Lower leg skin (tissue), 3 donors: ENCODE measurements around the gene KREMEN1.

Source experiments
- POLR2A ChIP-seq, 2 donors: fragments of 450-650 bp; IDR thresholded peaks; one replicate each; pipeline ENCODE4 v1.6.1; 2016 to 2017; ENCODE audit warnings: antibody characterized with exemption in 2 of 2, mild to moderate bottlenecking in 1 of 2, moderate library complexity in 1 of 2
- TF ChIP-seq, protein P1 (sequence below), 3 donors: fragments of 450-650 bp; IDR thresholded peaks; one replicate each; pipeline ENCODE4 v1.5.1; 2016; ENCODE audit warnings: antibody characterized with exemption in 3 of 3, mild to moderate bottlenecking in 3 of 3, moderate library complexity in 2 of 3

DNA sequence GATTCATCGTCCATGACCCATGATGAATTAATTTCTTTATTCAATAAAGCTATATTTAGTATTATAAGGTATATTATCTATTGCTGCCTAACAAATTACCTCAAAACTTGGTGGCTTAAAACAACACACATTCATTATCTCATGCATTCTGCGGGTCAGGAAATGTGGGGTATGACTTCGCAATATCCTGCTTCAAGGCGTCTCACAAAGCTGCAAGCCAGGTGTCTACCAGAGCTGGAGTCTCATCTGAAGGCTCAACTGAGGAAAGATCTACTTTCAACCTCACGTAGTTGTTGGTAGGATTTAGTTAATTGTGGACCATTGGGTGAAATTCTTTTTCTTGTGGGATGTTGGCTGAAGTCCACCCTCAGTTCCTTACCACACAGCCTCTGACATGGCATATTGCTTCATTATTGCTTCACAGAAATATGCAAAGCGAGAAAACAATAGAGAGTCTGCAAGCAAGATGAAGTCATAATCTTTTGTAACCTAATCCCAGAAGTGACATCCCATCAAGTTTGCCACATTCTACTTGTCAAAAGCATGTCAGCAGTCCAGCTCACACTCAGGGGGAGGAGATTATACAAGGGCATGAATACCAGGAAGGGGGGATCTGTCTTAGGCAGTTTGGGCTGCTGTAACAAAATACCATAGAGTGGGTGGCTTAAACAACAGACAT is 45.1 kb downstream of the KREMEN1 start:
- TF ChIP-seq, protein P1, sequence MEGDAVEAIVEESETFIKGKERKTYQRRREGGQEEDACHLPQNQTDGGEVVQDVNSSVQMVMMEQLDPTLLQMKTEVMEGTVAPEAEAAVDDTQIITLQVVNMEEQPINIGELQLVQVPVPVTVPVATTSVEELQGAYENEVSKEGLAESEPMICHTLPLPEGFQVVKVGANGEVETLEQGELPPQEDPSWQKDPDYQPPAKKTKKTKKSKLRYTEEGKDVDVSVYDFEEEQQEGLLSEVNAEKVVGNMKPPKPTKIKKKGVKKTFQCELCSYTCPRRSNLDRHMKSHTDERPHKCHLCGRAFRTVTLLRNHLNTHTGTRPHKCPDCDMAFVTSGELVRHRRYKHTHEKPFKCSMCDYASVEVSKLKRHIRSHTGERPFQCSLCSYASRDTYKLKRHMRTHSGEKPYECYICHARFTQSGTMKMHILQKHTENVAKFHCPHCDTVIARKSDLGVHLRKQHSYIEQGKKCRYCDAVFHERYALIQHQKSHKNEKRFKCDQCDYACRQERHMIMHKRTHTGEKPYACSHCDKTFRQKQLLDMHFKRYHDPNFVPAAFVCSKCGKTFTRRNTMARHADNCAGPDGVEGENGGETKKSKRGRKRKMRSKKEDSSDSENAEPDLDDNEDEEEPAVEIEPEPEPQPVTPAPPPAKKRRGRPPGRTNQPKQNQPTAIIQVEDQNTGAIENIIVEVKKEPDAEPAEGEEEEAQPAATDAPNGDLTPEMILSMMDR (IDR thresholded peaks at IDR 0.05), result no peak
- TF ChIP-seq POLR2A (IDR thresholded peaks at IDR 0.05), result no peak
